ENCODE measurements around the gene NFIX. TPM values are rescaled to one million over a fixed set of nuclear protein-coding genes. Genes with fewer than 3 reads are reported as not detected.

The NFIX gene
- total RNA-seq, 1 experiment from 2014 or later: 8.3 TPM

DNA sequence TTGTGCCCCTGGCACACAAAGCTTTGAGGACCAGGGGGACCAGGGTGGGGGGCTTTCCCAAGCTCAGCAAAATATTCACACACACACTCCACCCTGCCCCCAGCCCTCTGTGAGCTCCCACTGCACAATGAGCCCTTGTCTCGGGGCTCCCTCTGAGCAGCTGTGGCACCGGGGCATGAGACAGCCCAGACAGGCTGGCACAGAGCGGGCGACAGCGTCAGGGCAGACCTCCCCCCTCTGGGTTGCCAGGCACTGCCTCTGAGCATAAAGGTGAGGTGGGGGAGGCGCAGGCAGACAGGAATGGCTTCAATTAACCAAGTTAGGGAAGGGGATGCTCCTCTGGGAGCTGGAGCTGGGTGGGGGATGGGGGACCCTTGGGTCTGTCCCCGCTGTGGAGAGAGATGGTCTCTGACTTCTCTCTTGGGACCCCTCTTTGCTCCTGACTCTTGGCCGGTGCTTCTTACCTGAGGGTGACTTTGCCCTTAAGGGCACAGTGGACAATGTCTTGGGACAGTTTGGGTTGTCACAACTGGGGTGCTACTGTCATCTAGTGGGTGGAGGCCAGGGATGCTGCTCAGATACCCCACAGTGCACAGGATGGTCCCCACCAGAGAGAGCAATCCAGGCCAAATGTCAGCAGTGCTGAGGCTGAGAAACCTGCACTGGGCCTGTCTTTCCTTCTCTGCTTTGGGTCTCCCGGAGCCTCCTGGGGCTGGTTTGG, 77.1 kb downstream of the NFIX start:
- no peak for DNase-seq (ENCODE audit: low read depth)

GRCh38 chr19:13073263-13073662, 78.0 kb downstream of the NFIX start:
- no peak for DNase-seq (ENCODE audit: low read depth)

- no peak for DNase-seq (ENCODE audit: low read depth)
Observed at GRCh38 chr19:13074378-13074777, 79.1 kb downstream of the NFIX start.

DNA sequence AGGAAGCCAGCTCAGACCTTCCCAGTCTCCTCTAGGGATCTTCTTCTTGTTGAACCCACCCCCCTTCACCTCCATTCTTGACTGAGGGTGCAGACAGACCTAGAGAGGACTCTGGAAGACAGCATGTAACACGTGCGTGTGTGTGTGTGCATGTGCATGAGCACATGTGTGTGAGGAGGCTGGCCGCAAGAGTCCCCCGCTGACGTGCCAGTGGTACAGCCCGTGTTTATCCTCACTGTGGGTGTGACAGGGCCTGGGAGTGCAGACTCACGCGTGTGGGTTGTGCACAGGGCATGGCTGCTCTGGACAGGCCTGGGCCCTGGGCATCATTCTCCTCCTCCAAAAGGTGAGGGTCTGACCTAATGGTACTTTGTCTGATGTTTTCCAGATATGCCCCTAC, 81.0 kb downstream of the NFIX start:
- DNase-seq (ENCODE audit: low read depth): no peak

- DNase-seq (ENCODE audit: low read depth): no peak
Observed at GRCh38 chr19:13076787-13077186, 81.5 kb downstream of the NFIX start.

GRCh38 chr19:13077240-13077639, 82.0 kb downstream of the NFIX start:
- DNase-seq (ENCODE audit: low read depth): no peak

- no peak for DNase-seq (ENCODE audit: low read depth)
Observed at GRCh38 chr19:13078381-13078780, 83.1 kb downstream of the NFIX start.

DNA sequence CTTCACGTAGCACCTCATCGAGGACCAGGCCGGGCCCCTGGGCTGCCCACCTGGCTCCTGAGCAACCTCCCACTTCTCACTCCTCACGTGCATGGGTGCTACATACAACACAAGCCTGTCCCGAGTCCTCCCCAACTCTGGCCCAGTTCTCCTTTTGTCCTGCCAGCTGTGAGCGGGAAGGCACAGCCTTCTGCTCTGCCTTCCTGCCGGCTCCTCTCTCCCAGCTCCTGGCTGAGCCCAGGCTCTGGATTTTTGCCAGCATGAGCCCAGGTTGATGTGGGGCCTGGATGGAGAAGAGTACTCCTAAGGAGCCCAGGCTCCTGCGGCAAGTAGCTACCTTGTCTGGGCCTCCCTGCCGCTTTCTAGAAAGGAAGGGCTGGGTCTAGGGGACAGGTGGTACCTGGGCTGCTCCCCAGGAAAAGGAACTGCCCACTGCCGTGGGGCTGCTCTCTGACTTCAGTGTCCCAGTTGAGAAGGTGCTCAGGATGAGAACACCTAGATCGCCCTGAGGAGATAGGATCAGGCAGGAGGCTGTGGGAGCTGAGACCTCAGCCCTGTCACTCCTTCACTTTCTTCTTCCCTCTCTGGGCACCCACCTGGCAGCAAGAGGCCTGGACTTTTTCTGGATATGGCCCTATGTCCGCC, 83.7 kb downstream of the NFIX start:
- DNase-seq (ENCODE audit: low read depth): no peak

DNA sequence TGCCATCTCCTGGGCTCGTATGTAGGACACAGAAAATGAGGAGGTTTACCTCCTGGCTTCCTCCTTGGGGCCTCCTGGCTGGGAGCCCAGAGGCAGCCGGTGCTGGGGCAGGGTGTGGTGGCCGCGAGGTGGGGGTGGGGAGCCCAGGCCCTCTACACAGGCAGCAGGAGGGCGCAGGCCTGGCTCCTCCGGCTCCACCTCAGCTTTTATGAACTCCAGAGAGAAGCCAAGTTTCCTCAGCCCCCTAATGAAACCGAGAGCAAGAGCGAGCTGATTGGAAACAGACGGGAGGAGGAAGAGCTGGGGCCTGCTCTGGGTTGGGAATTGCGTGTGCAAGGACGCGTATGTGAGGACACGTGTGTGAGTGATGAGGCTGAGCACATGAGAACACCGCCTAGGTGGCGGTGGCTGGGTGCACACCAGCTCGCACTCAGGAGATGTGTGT, 84.3 kb downstream of the NFIX start:
- DNase-seq (ENCODE audit: low read depth): peak; percentile 65

DNA sequence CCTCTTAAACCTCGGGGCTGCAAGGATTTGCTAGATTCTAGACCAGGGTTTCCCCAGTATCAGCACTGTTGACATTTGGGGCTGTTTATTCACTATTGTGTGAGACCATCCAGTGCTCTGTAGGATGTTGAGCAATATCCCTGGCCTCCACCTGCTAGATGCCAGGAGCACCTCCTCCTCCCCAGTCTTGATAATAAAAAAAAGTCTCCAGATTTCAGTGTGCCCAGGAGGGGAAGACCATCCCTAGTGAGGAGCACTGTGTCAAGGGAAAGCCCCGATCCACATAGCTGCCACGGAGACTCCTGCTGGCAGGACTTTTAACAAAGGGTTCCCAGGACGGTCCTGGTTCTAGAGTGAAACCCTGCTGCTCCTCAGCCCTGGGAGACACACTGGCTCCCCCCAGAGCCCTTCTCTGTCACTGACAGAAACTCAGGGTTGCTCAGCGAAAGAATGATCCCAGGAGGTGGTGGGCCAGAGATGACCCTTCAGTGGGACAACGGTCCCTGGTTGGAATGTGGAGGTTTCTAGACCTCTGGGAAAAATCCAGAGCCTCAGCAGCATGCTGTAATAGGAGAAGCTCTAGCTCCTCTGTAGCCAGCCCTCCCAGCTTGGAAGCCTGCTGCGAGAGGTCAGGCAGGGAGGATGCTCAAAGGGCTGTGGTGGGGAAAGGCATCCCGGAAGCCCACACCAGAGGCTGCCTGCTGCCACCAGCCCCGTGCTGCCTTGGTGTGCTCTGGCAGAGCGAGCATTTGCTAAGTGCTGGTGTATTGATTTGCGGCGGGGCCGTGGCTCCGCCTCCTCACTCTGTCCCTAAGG, 87.1 kb downstream of the NFIX start:
- DNase-seq (ENCODE audit: low read depth): no peak

DNA sequence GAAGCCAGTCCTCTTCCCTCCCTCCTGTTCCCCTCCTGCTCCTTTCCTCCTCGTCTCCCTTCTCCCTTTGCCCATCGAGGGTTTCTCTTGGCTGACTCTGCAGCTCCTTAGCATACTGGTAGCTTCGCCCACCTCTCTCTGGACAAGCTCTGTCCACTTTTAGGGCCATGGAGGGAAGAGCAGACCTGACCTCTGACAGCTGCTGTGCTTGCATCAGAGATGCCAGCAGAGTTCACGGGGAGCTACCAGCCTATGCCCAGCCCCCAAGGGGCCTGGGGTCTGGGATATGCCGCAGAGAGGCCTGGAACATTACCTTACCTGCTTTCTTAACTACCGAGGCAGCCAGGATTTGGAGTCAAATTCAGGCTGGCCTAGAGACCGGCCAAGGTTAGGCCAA, 87.7 kb downstream of the NFIX start:
- DNase-seq (ENCODE audit: low read depth): no peak

DNA sequence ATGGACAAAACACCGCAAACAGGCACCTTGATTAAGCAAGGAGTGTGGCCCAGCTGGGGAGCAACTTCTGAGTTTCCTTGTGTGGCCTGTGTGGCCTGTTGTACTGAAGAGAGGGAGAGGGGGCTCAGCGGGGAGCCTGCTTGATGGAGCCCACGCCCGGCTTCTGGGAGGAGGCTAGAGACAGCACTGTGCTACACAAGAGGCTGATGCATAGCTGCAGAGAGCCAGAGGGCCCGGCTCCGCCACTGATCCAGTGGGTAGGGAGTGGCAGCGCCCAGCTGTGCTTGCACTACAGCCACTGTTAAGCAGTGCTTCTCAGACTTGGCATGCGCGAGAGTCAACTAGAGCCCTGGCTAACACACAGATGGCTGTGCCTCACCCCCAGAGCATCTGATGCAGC, 88.4 kb downstream of the NFIX start:
- DNase-seq (ENCODE audit: low read depth): no peak

GRCh38 chr19:13085666-13086065, 90.4 kb downstream of the NFIX start:
- no peak for DNase-seq (ENCODE audit: low read depth)

- DNase-seq (ENCODE audit: low read depth): no peak
Observed at GRCh38 chr19:13086341-13086740, 91.1 kb downstream of the NFIX start.

- DNase-seq (ENCODE audit: low read depth): no peak
Observed at GRCh38 chr19:13087295-13087694, 92.0 kb downstream of the NFIX start.

GRCh38 chr19:13087795-13088537, 92.7 kb downstream of the NFIX start:
- DNase-seq (ENCODE audit: low read depth): no peak

- peak; percentile 30 for DNase-seq (ENCODE audit: low read depth)
Observed at GRCh38 chr19:13089139-13089856, 94.0 kb downstream of the NFIX start.

- no peak for DNase-seq (ENCODE audit: low read depth)
Observed at GRCh38 chr19:13089857-13090507, 94.7 kb downstream of the NFIX start.

DNA sequence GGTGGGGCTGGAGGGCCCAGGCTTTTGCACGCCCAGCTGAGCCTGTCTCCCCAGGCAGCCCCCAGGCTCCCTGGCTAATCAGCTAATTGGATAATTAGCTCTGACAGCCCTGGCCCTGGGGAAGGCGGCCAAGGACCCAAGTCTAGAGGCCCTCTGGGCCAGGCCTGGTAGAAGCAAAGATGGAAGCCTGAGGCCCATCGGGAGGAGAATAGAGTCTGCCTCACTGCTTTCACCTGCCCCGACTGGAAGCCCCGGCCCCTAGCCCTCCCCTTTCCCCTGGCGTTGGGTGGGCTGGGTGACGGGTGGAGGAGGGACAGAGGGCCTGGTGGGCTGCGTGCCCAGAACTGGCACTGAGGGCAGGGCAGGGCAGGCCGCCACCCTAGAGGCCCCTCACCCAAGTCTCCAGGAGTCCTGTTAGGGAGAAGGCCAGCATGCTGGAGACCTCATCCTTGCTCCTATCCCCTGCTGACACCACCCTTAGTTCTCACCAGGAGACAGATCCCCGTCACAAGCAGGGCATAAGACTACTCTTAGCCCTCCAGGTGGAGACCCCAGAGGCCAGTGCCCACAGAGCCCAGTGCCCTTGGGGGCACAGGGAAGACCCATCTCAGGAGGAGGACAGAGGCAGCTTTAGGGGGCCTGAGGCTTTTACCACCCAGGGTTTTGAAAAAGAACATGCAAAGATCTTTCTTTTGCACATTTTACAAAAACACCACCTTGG, 95.4 kb downstream of the NFIX start:
- no peak for DNase-seq (ENCODE audit: low read depth)
